Measurements from ENCODE around the gene CAMK2D. TPM values are rescaled to one million over a fixed set of nuclear protein-coding genes. Genes with fewer than 3 reads are reported as not detected.
"Not testable (repeated sequence)": the region's sequence is repeated elsewhere in the genome, so short reads cannot be mapped to it uniquely, and the experiment has no call there.

Gene CAMK2D
- total RNA-seq, 1 experiment from 2014 or later, result 29.5 TPM

GRCh38 chr4:113766882-113767281 lies 5.3 kb upstream of the CAMK2D start:
- H3K27me3 ChIP-seq (ENCODE audit: control insufficient read depth, insufficient read depth, low read length), result no peaks in the 10 kb centered on the region
- H3K27ac ChIP-seq (ENCODE audit: low read length), result no peak overlapping the region
- H3K4me3 ChIP-seq (ENCODE audit: low read depth in 2 of 2, low read length in 2 of 2), result no peak overlapping the region
- POLR2A ChIA-PET, result no interaction called here
- DNase-seq (ENCODE audit: low read depth, low spot score) (no peak), ATAC-seq (no peak)
- intact Hi-C loops (cut with micrococcal nuclease; ENCODE audit: unreplicated experiment), result no loop called here
- in situ Hi-C loops (cut with HindIII; ENCODE audit: low pct_unique_long_range_greater_than_20kb, low sequenced_read_pairs), result no loop called here
- no peaks in the 10 kb centered on the region; the same call in 1 of the 2 replicates for H3K4me1 ChIP-seq (ENCODE audit: control insufficient read depth, insufficient read depth, low read length)
- CTCF ChIA-PET, result no interaction called here
- H3K36me3 ChIP-seq (ENCODE audit: control insufficient read depth, insufficient read depth, low read length), result no peaks in the 10 kb centered on the region; the same call in 1 of the 2 replicates
- no peaks in the 10 kb centered on the region for H3K9me3 ChIP-seq (ENCODE audit: control insufficient read depth, insufficient read depth, low read depth, low read length)
- no TSS peak for BruUV-seq (replicated peaks)
- TF ChIP-seq TCF7L2 (IDR thresholded peaks at IDR 0.05; ENCODE audit: low read depth, low read length) (no peak), CTCF (IDR thresholded peaks at IDR 0.05) (no peak), SIN3A (IDR thresholded peaks at IDR 0.05; ENCODE audit: borderline replicate concordance, insufficient read depth, low read depth, low read length) (no peak), REST (IDR thresholded peaks at IDR 0.05; ENCODE audit: insufficient read depth in 1 of 2, low read depth in 2 of 2, low read length in 1 of 2) (no peak), POLR2AphosphoS5 (IDR thresholded peaks at IDR 0.05; ENCODE audit: low read depth, low read length) (no peak)

- Histone ChIP-seq H3K36me3 (ENCODE audit: control insufficient read depth, insufficient read depth, low read length) (no peaks in the 10 kb centered on the region; the same call in 1 of the 2 replicates), H3K27me3 (ENCODE audit: control insufficient read depth, insufficient read depth, low read length) (no peaks in the 10 kb centered on the region), H3K4me3 (ENCODE audit: low read depth in 2 of 2, low read length in 2 of 2) (no peak overlapping the region), H3K27ac (ENCODE audit: low read length) (0 out of 2 replicates have a peak overlapping the region, but pooled peaks have one; percentile 29), H3K9me3 (ENCODE audit: control insufficient read depth, insufficient read depth, low read depth, low read length) (no peaks in the 10 kb centered on the region), H3K4me1 (ENCODE audit: control insufficient read depth, insufficient read depth, low read length) (no peaks in the 10 kb centered on the region; the same call in 1 of the 2 replicates)
- TF ChIP-seq CTCF (IDR thresholded peaks at IDR 0.05) (no peak), TCF7L2 (IDR thresholded peaks at IDR 0.05; ENCODE audit: low read depth, low read length) (no peak), REST (IDR thresholded peaks at IDR 0.05; ENCODE audit: insufficient read depth in 1 of 2, low read depth in 2 of 2, low read length in 1 of 2) (no peak), SIN3A (IDR thresholded peaks at IDR 0.05; ENCODE audit: borderline replicate concordance, insufficient read depth, low read depth, low read length) (no peak), POLR2AphosphoS5 (IDR thresholded peaks at IDR 0.05; ENCODE audit: low read depth, low read length) (no peak)
- ATAC-seq (no peak), DNase-seq (ENCODE audit: low read depth, low spot score) (no peak)
- POLR2A ChIA-PET, result no interaction called here
- in situ Hi-C loops (cut with HindIII; ENCODE audit: low pct_unique_long_range_greater_than_20kb, low sequenced_read_pairs) (no loop called here), intact Hi-C loops (cut with micrococcal nuclease; ENCODE audit: unreplicated experiment) (loop anchor here (5.0 kb wide), 1 partner anchor 367 kb away; no protein-coding TSS in a partner anchor)
- CTCF ChIA-PET, result no interaction called here
- no TSS peak for BruUV-seq (replicated peaks)
Observed at GRCh38 chr4:113764720-113765264, 3.3 kb upstream of the CAMK2D start.

DNA sequence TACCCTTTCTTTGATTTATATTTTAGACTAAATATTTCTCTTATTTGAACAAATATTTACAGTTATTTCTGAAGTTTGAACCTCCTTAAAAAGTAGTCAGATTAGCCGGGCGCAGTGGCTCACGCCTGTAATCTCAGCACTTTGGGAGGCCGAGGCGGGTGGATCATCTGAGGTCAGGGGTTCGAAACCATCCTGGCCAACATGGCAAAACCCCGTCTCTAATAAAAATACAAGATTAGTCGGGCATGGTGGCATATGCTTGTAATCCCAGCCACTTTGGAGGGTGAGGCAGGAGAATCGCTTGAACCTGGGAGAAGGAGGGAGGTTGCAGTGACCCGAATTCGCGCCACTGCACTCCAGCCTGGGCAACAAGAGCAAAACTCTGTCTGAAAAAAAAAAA lies 2.4 kb upstream of the CAMK2D start:
- CTCF ChIA-PET; ATAC-seq; H3K36me3 ChIP-seq (ENCODE audit: control insufficient read depth, insufficient read depth, low read length); in situ Hi-C loops (cut with HindIII; ENCODE audit: low pct_unique_long_range_greater_than_20kb, low sequenced_read_pairs); DNase-seq (ENCODE audit: low read depth, low spot score); BruUV-seq (replicated peaks); POLR2A ChIA-PET; H3K9me3 ChIP-seq (ENCODE audit: control insufficient read depth, insufficient read depth, low read depth, low read length); H3K4me3 ChIP-seq (ENCODE audit: low read depth in 2 of 2, low read length in 2 of 2); H3K27ac ChIP-seq (ENCODE audit: low read length); H3K27me3 ChIP-seq (ENCODE audit: control insufficient read depth, insufficient read depth, low read length); H3K4me1 ChIP-seq (ENCODE audit: control insufficient read depth, insufficient read depth, low read length): not testable (repeated sequence)
- intact Hi-C loops (cut with micrococcal nuclease; ENCODE audit: unreplicated experiment), result loop anchor here (5.0 kb wide), 1 partner anchor 367 kb away; no protein-coding TSS in a partner anchor
